ENCODE results near the gene GABRG3.

The GABRG3 gene

GRCh38 chr15:27223179-27223578, 252.2 kb downstream of the GABRG3 start:
- ChIA-PET CTCF (no interaction called here), POLR2A (no interaction called here)
- Histone ChIP-seq H3K9me3 (ENCODE audit: control insufficient read depth, insufficient read depth, low read depth, low read length) (no peaks in the 10 kb centered on the region), H3K27ac (ENCODE audit: extremely low read depth, low read depth, low read length) (no peak overlapping the region), H3K4me3 (ENCODE audit: low read depth, low read length) (no peak overlapping the region), H3K36me3 (ENCODE audit: control insufficient read depth in 2 of 2, insufficient read depth in 1 of 2, low read length in 2 of 2) (no peaks in the 10 kb centered on the region), H3K4me1 (ENCODE audit: control insufficient read depth, insufficient read depth, low read length) (no peaks in the 10 kb centered on the region)
- TF ChIP-seq ZNF132 (tag by site-specific recombination; IDR thresholded peaks at IDR 0.05; ENCODE audit: borderline replicate concordance) (no peak), KLF1 (tag by site-specific recombination; IDR thresholded peaks at IDR 0.05) (no peak), ZNF704 (tag by site-specific recombination; IDR thresholded peaks at IDR 0.05) (no peak), SP3 (tag by site-specific recombination; IDR thresholded peaks at IDR 0.05) (no peak), ZNF174 (tag by site-specific recombination; IDR thresholded peaks at IDR 0.05) (no peak), ZNF629 (tag by site-specific recombination; IDR thresholded peaks at IDR 0.05) (no peak), ZFP69B (tag by site-specific recombination; IDR thresholded peaks at IDR 0.05) (no peak), GLI2 (tag by site-specific recombination; IDR thresholded peaks at IDR 0.05; ENCODE audit: borderline replicate concordance, low read depth) (no peak), ZNF121 (tag by site-specific recombination; IDR thresholded peaks at IDR 0.05) (no peak)

DNA sequence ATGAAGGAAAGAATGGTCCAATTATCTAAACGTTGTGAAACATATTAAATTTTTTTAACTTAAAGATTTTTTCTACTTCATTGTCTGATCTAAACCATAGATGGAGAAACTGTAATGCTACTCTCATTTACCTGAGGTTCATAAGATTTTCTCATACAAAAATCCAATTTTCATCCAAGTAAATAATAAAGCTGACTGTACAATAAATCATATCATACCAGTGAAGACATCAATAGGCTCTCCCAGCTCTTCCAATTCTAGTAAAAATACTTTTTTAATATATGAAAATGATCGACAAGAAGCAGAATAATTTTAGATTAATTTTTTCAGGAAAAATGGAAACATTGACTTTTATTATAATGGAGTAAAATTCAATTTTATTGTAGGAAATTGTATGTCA, 260.8 kb downstream of the GABRG3 start:
- Histone ChIP-seq H3K36me3 (ENCODE audit: control insufficient read depth in 2 of 2, insufficient read depth in 1 of 2, low read length in 2 of 2) (no peaks in the 10 kb centered on the region), H3K9me3 (ENCODE audit: control insufficient read depth, insufficient read depth, low read depth, low read length) (no peaks in the 10 kb centered on the region), H3K4me3 (ENCODE audit: low read depth, low read length) (no peak overlapping the region), H3K4me1 (ENCODE audit: control insufficient read depth, insufficient read depth, low read length) (no peaks in the 10 kb centered on the region), H3K27ac (ENCODE audit: extremely low read depth, low read depth, low read length) (no peak overlapping the region)
- ChIA-PET CTCF (no interaction called here), POLR2A (no interaction called here)
- no peak for TF ChIP-seq YY1 (tag by site-specific recombination; IDR thresholded peaks at IDR 0.05)
- no peak for TF ChIP-seq GLI4 (tag by site-specific recombination; IDR thresholded peaks at IDR 0.05)
- no peak for TF ChIP-seq FEZF1 (tag by site-specific recombination; IDR thresholded peaks at IDR 0.05)
- TF ChIP-seq, protein P1, sequence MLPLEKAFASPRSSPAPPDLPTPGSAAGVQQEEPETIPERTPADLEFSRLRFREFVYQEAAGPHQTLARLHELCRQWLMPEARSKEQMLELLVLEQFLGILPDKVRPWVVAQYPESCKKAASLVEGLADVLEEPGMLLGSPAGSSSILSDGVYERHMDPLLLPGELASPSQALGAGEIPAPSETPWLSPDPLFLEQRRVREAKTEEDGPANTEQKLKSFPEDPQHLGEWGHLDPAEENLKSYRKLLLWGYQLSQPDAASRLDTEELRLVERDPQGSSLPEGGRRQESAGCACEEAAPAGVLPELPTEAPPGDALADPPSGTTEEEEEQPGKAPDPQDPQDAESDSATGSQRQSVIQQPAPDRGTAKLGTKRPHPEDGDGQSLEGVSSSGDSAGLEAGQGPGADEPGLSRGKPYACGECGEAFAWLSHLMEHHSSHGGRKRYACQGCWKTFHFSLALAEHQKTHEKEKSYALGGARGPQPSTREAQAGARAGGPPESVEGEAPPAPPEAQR (tag by site-specific recombination; IDR thresholded peaks at IDR 0.05): no peak
- no peak for TF ChIP-seq ZNF404 (tag by site-specific recombination; IDR thresholded peaks at IDR 0.05)
- no peak for TF ChIP-seq ZNF654 (tag by site-specific recombination; IDR thresholded peaks at IDR 0.05; ENCODE audit: low read depth)
- TF ChIP-seq ZNF768 (tag by site-specific recombination; IDR thresholded peaks at IDR 0.05): no peak
- no peak for TF ChIP-seq ZFP69B (tag by site-specific recombination; IDR thresholded peaks at IDR 0.05)
- TF ChIP-seq BCL11A (tag by site-specific recombination; IDR thresholded peaks at IDR 0.05; ENCODE audit: low read depth): no peak
- TF ChIP-seq ZEB2 (tag by site-specific recombination; IDR thresholded peaks at IDR 0.05): no peak
- no peak for TF ChIP-seq ZNF214 (tag by site-specific recombination; IDR thresholded peaks at IDR 0.05; ENCODE audit: borderline replicate concordance)
- TF ChIP-seq PRDM6 (tag by site-specific recombination; IDR thresholded peaks at IDR 0.05): no peak
- no peak for TF ChIP-seq ZNF48 (tag by site-specific recombination; IDR thresholded peaks at IDR 0.05)
- no peak for TF ChIP-seq KLF10 (tag by site-specific recombination; IDR thresholded peaks at IDR 0.05)
- no peak for TF ChIP-seq ZNF707 (tag by site-specific recombination; IDR thresholded peaks at IDR 0.05)
- TF ChIP-seq ZNF221 (tag by site-specific recombination; IDR thresholded peaks at IDR 0.05; ENCODE audit: borderline replicate concordance): no peak
